Measurements from ENCODE around the gene BABAM2.

BABAM2 gene

DNA sequence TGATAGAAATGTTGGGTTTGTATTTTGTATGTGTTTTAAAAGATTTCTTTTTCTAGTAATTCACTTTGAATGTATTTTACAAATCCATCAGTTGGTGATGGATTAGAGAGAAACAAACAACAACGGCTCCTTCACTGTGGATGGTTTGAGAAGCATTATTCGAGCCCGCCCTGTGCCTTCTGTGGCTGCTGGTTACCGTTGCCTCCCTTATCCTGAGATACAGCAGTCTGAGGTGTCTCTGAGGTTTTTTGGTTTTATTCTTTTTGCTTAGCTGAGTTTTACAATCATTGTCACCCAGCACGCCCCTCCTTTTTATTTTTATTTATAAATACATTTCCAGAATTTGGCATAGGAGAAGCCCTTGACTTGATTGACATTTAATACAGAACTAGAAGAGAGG is 168.3 kb downstream of the BABAM2 start (continued):
- TF ChIP-seq, protein P1, sequence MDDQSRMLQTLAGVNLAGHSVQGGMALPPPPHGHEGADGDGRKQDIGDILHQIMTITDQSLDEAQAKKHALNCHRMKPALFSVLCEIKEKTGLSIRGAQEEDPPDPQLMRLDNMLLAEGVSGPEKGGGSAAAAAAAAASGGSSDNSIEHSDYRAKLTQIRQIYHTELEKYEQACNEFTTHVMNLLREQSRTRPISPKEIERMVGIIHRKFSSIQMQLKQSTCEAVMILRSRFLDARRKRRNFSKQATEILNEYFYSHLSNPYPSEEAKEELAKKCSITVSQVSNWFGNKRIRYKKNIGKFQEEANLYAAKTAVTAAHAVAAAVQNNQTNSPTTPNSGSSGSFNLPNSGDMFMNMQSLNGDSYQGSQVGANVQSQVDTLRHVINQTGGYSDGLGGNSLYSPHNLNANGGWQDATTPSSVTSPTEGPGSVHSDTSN (CRISPR knock-in tag; IDR thresholded peaks at IDR 0.05) = no peak
- TF ChIP-seq ZNF830 (tag by site-specific recombination; IDR thresholded peaks at IDR 0.05; ENCODE audit: low read depth) (no peak), ZNF473 (tag by site-specific recombination; IDR thresholded peaks at IDR 0.05) (no peak), ZNF544 (tag by site-specific recombination; IDR thresholded peaks at IDR 0.05) (no peak), ZNF155 (tag by site-specific recombination; IDR thresholded peaks at IDR 0.05) (no peak), ZNF48 (tag by site-specific recombination; IDR thresholded peaks at IDR 0.05) (no peak), ZFHX2 (tag by site-specific recombination; conservative IDR thresholded peaks at IDR 0.05) (no peak)

DNA sequence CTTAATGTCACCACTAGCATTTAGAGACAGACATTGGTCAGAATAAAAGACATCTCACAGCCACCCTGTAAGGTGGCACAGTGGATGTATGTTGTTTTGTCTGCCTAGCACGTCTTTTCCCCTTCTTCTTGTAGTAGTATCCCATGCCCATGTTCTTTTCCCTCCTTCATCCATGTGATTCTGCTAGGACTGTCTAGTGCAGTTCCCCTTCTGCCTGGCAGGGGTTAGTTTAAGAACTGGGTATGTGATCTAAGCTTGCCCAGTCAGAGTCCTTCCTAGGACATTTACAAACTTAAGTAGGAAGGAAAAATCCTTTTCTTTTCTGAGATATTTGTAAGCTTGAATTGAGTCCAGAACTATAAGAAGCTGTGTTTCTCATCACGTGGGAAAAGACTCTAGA is 172.3 kb downstream of the BABAM2 start:
- no peaks in the 10 kb centered on the region for H3K4me1 ChIP-seq (ENCODE audit: control insufficient read depth, insufficient read depth, low read length)
- no peak overlapping the region for H3K27ac ChIP-seq (ENCODE audit: extremely low read depth, low read depth, low read length)
- CTCF ChIA-PET = interaction anchor here (0.6 to 1.3 kb wide), 2 partner anchors 35 to 163 kb away, joined by 4 to 5 read pairs; no protein-coding TSS in a partner anchor
- H3K9me3 ChIP-seq (ENCODE audit: control insufficient read depth, insufficient read depth, low read depth, low read length) = no peaks in the 10 kb centered on the region
- POLR2A ChIA-PET = interaction anchor here (0.6 kb wide), 1 partner anchor 9 kb away, joined by 3 read pairs; no protein-coding TSS in a partner anchor
- no peak for TF ChIP-seq ZNF530 (tag by site-specific recombination; IDR thresholded peaks at IDR 0.05; ENCODE audit: low read depth)
- no peak for TF ChIP-seq ZSCAN30 (tag by site-specific recombination; IDR thresholded peaks at IDR 0.05)
- H3K36me3 ChIP-seq (ENCODE audit: control insufficient read depth in 2 of 2, insufficient read depth in 1 of 2, low read length in 2 of 2) = no peaks in the 10 kb centered on the region
- H3K4me3 ChIP-seq (ENCODE audit: low read depth, low read length) = no peak overlapping the region

DNA sequence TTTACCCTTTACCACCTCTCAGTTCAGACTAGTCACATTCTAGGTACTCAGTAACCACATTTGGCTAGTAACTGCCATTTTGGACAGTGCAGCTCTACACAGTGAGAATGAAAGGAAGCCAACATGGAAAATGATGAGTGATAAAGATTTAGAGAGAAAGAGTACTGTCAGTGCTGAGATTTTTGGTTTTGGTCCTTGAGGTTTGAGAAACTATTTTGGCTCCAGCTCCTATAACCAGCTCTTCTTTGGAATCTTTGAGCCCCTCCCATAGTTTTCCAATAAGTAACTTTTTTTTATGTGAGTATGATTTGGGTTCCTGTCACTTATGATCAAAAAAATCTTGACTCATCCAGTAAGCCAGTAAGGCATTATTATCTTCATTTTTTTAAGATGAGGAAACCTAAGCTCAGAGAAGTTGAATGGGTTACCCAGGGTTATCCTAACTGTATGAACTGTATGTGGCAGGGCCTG is 173.0 kb downstream of the BABAM2 start:
- CTCF ChIA-PET = interaction anchor here (1.3 kb wide), 1 partner anchor 35 kb away, joined by 5 read pairs; no protein-coding TSS in a partner anchor
- POLR2A ChIA-PET = interaction anchor here (0.6 kb wide), 1 partner anchor 9 kb away, joined by 3 read pairs; no protein-coding TSS in a partner anchor
- Histone ChIP-seq H3K27ac (ENCODE audit: extremely low read depth, low read depth, low read length) (no peak overlapping the region), H3K9me3 (ENCODE audit: control insufficient read depth, insufficient read depth, low read depth, low read length) (no peaks in the 10 kb centered on the region), H3K36me3 (ENCODE audit: control insufficient read depth in 2 of 2, insufficient read depth in 1 of 2, low read length in 2 of 2) (no peaks in the 10 kb centered on the region), H3K4me3 (ENCODE audit: low read depth, low read length) (no peak overlapping the region), H3K4me1 (ENCODE audit: control insufficient read depth, insufficient read depth, low read length) (no peaks in the 10 kb centered on the region)
- TF ChIP-seq ZNF658 (tag by site-specific recombination; IDR thresholded peaks at IDR 0.05) = no peak
- TF ChIP-seq ZNF354C (tag by site-specific recombination; IDR thresholded peaks at IDR 0.05; ENCODE audit: borderline replicate concordance, low read depth) = no peak
- no peak for TF ChIP-seq ZNF544 (tag by site-specific recombination; IDR thresholded peaks at IDR 0.05)
- TF ChIP-seq, protein P2, sequence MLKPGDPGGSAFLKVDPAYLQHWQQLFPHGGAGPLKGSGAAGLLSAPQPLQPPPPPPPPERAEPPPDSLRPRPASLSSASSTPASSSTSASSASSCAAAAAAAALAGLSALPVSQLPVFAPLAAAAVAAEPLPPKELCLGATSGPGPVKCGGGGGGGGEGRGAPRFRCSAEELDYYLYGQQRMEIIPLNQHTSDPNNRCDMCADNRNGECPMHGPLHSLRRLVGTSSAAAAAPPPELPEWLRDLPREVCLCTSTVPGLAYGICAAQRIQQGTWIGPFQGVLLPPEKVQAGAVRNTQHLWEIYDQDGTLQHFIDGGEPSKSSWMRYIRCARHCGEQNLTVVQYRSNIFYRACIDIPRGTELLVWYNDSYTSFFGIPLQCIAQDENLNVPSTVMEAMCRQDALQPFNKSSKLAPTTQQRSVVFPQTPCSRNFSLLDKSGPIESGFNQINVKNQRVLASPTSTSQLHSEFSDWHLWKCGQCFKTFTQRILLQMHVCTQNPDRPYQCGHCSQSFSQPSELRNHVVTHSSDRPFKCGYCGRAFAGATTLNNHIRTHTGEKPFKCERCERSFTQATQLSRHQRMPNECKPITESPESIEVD (tag by site-specific recombination; IDR thresholded peaks at IDR 0.05) = no peak
- no peak for TF ChIP-seq ZNF175 (tag by site-specific recombination; IDR thresholded peaks at IDR 0.05)
- TF ChIP-seq ZNF560 (tag by site-specific recombination; IDR thresholded peaks at IDR 0.05; ENCODE audit: borderline replicate concordance) = no peak
- TF ChIP-seq ZNF610 (tag by site-specific recombination; IDR thresholded peaks at IDR 0.05; ENCODE audit: borderline replicate concordance) = no peak
- no peak for TF ChIP-seq ZNF184 (tag by site-specific recombination; IDR thresholded peaks at IDR 0.05)
- no peak for TF ChIP-seq SCRT2 (tag by site-specific recombination; IDR thresholded peaks at IDR 0.05)
- TF ChIP-seq, protein P3, sequence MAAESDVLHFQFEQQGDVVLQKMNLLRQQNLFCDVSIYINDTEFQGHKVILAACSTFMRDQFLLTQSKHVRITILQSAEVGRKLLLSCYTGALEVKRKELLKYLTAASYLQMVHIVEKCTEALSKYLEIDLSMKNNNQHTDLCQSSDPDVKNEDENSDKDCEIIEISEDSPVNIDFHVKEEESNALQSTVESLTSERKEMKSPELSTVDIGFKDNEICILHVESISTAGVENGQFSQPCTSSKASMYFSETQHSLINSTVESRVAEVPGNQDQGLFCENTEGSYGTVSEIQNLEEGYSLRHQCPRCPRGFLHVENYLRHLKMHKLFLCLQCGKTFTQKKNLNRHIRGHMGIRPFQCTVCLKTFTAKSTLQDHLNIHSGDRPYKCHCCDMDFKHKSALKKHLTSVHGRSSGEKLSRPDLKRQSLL (tag by site-specific recombination; IDR thresholded peaks at IDR 0.05) = no peak
- TF ChIP-seq ZNF654 (tag by site-specific recombination; IDR thresholded peaks at IDR 0.05; ENCODE audit: low read depth) = no peak
- TF ChIP-seq ZNF248 (tag by site-specific recombination; IDR thresholded peaks at IDR 0.05) = no peak
- TF ChIP-seq GFI1B (tag by site-specific recombination; IDR thresholded peaks at IDR 0.05) = no peak
- TF ChIP-seq ZNF138 (tag by site-specific recombination; IDR thresholded peaks at IDR 0.05; ENCODE audit: borderline replicate concordance) = no peak
- TF ChIP-seq ZNF292 (tag by site-specific recombination; IDR thresholded peaks at IDR 0.05; ENCODE audit: borderline replicate concordance, low read depth) = no peak
